ENCODE results near the gene DMRT2. TPM values are rescaled to one million over a fixed set of nuclear protein-coding genes. Genes with fewer than 3 reads are reported as not detected.
A peak's percentile ranks its signal among the peaks of the same experiment; 100 is the strongest.

DMRT2 gene
- total RNA-seq, 1 donor from 2014 or later: 0.12 TPM

- intact Hi-C loops (cut with micrococcal nuclease): no loop called here
- DNase-seq: peak; percentile 58
- peak; percentile 63 for ATAC-seq
Observed at GRCh38 chr9:1083325-1083913, 33.3 kb downstream of the DMRT2 start.

- DNase-seq: no peak
- intact Hi-C loops (cut with micrococcal nuclease): no loop called here
- no peak for ATAC-seq
Observed at GRCh38 chr9:1085086-1085485, 34.9 kb downstream of the DMRT2 start.

GRCh38 chr9:1086517-1086916 is 36.4 kb downstream of the DMRT2 start:
- no peak for DNase-seq
- no peak for ATAC-seq
- intact Hi-C loops (cut with micrococcal nuclease): no loop called here

- intact Hi-C loops (cut with micrococcal nuclease): no loop called here
- DNase-seq: no peak
Observed at GRCh38 chr9:1087120-1087881, 37.1 kb downstream of the DMRT2 start.

GRCh38 chr9:1094749-1095148 is 44.6 kb downstream of the DMRT2 start:
- intact Hi-C loops (cut with micrococcal nuclease): no loop called here
- no peak for DNase-seq
- no peak for ATAC-seq

More at GRCh38 chr9:1087120-1087881, 37.1 kb downstream of the DMRT2 start:
- ATAC-seq: no peak

GRCh38 chr9:1096155-1096964 is 46.2 kb downstream of the DMRT2 start:
- DNase-seq: no peak
- intact Hi-C loops (cut with micrococcal nuclease): no loop called here
- ATAC-seq: no peak

GRCh38 chr9:1098551-1098950 is 48.4 kb downstream of the DMRT2 start:
- DNase-seq: no peak
- intact Hi-C loops (cut with micrococcal nuclease): no loop called here

GRCh38 chr9:1100201-1100600 is 50.0 kb downstream of the DMRT2 start:
- intact Hi-C loops (cut with micrococcal nuclease): no loop called here
- no peak for ATAC-seq

More at GRCh38 chr9:1098551-1098950, 48.4 kb downstream of the DMRT2 start:
- no peak for ATAC-seq

GRCh38 chr9:1100945-1101344 is 50.8 kb downstream of the DMRT2 start:
- ATAC-seq (peak; percentile 90), DNase-seq (peak; percentile 50)
- intact Hi-C loops (cut with micrococcal nuclease): no loop called here

More at GRCh38 chr9:1100201-1100600, 50.0 kb downstream of the DMRT2 start:
- no peak for DNase-seq

- no peak for DNase-seq
- ATAC-seq: peak; percentile 50
- intact Hi-C loops (cut with micrococcal nuclease): no loop called here
Observed at GRCh38 chr9:1101846-1102641, 51.9 kb downstream of the DMRT2 start.

GRCh38 chr9:1102642-1102970 is 52.4 kb downstream of the DMRT2 start:
- DNase-seq: no peak
- no peak for ATAC-seq
- intact Hi-C loops (cut with micrococcal nuclease): no loop called here

Other genes starting within 250 kb of the DMRT2 start
- not detected for gene DMRT1, start 208.7 kb upstream of the DMRT2 start, total RNA-seq
- not detected for gene DMRT3, start 73.7 kb upstream of the DMRT2 start, total RNA-seq

Measured in left ventricle myocardium superior (tissue), 1 donor.